ENCODE results near the gene DNAJB6.

Gene DNAJB6

DNA sequence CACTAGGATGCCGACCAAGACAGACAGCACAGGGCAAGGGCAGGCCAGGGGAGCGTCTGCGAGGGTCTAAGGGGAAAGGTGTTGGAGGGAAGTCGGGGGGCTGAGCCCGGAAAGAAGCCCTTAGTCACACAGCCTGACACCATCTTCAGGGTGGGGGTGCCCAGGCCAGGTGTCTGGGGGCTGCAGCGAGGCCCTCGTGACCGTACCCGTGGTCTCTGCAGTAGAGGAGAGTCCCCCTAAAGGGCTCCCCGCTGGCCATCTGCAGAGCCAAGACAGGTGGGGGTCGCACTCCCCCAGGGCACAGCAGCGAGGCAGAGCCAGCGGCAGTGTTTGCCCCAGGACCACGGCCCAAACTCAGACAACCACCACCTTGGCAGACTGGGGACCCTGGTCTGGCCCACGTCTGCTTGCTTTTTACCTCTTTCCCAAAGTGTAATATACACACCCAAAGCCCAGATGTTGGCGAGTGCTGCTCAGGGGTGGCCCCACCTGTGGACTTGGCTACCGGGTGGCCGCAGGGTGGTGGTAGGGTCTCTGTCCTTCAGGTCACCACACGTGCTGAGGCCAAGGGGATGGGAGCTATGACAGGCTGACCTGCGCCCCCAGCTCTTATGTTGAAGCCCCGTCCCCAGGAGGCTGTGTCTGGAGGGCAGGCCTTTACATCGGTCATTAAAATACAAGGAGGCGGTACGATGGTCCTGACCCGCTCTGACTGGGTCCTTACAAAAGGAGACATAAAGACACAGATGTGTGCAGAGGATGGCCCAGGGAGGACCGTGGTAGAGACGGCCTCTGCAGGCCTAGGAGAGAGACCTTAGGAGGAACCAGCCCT lies 107.4 kb downstream of the DNAJB6 start:
- ATAC-seq, result no peak; the same call in 2 of the 3 replicates
- no peak for TF ChIP-seq TCF4 (CRISPR knock-in tag; IDR thresholded peaks at IDR 0.05; ENCODE audit: borderline replicate concordance)
- no peak for TF ChIP-seq OSR1 (CRISPR knock-in tag; IDR thresholded peaks at IDR 0.05)
- TF ChIP-seq ZFP30 (CRISPR knock-in tag; IDR thresholded peaks at IDR 0.05), result no peak
- no peak for TF ChIP-seq ZC3H10 (CRISPR knock-in tag; IDR thresholded peaks at IDR 0.05)
- no peak for TF ChIP-seq ZNF8 (CRISPR knock-in tag; IDR thresholded peaks at IDR 0.05)

DNA sequence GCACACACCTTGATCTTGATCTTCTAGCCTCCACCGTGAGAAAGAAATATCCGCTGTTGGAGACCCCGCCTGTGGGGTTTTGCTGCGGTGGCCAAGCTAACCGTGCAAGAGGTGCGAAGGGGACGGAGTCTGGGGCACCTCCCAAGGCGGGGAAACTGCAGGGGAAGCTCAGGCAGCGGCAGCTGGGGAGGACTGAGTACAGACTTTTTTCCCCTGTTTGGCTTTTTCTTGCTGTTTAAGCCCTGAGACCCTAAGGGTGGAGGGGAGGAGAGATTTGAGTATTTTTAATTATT lies 108.0 kb downstream of the DNAJB6 start:
- TF ChIP-seq, protein P1, sequence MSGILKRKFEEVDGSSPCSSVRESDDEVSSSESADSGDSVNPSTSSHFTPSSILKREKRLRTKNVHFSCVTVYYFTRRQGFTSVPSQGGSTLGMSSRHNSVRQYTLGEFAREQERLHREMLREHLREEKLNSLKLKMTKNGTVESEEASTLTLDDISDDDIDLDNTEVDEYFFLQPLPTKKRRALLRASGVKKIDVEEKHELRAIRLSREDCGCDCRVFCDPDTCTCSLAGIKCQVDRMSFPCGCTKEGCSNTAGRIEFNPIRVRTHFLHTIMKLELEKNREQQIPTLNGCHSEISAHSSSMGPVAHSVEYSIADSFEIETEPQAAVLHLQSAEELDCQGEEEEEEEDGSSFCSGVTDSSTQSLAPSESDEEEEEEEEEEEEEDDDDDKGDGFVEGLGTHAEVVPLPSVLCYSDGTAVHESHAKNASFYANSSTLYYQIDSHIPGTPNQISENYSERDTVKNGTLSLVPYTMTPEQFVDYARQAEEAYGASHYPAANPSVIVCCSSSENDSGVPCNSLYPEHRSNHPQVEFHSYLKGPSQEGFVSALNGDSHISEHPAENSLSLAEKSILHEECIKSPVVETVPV (CRISPR knock-in tag; IDR thresholded peaks at IDR 0.05), result no peak
- TF ChIP-seq ZFP3 (CRISPR knock-in tag; IDR thresholded peaks at IDR 0.05) (no peak), ZNF8 (CRISPR knock-in tag; IDR thresholded peaks at IDR 0.05) (no peak), TCF4 (CRISPR knock-in tag; IDR thresholded peaks at IDR 0.05; ENCODE audit: borderline replicate concordance) (no peak), ARNTL (CRISPR knock-in tag; IDR thresholded peaks at IDR 0.05; ENCODE audit: borderline replicate concordance, low read depth) (no peak), CSDC2 (CRISPR knock-in tag; IDR thresholded peaks at IDR 0.05) (no peak), ZNF70 (CRISPR knock-in tag; IDR thresholded peaks at IDR 0.05) (no peak), ZC3H10 (CRISPR knock-in tag; IDR thresholded peaks at IDR 0.05) (no peak), ZNF565 (CRISPR knock-in tag; conservative IDR thresholded peaks at IDR 0.05; ENCODE audit: low read depth) (no peak), RARB (CRISPR knock-in tag; IDR thresholded peaks at IDR 0.05) (no peak), GLIS3 (CRISPR knock-in tag; IDR thresholded peaks at IDR 0.05) (no peak)
- TF ChIP-seq, protein P2, sequence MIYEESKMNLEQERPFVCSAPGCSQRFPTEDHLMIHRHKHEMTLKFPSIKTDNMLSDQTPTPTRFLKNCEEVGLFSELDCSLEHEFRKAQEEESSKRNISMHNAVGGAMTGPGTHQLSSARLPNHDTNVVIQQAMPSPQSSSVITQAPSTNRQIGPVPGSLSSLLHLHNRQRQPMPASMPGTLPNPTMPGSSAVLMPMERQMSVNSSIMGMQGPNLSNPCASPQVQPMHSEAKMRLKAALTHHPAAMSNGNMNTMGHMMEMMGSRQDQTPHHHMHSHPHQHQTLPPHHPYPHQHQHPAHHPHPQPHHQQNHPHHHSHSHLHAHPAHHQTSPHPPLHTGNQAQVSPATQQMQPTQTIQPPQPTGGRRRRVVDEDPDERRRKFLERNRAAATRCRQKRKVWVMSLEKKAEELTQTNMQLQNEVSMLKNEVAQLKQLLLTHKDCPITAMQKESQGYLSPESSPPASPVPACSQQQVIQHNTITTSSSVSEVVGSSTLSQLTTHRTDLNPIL (CRISPR knock-in tag; IDR thresholded peaks at IDR 0.05; ENCODE audit: low read depth), result no peak
- TF ChIP-seq, protein P3, sequence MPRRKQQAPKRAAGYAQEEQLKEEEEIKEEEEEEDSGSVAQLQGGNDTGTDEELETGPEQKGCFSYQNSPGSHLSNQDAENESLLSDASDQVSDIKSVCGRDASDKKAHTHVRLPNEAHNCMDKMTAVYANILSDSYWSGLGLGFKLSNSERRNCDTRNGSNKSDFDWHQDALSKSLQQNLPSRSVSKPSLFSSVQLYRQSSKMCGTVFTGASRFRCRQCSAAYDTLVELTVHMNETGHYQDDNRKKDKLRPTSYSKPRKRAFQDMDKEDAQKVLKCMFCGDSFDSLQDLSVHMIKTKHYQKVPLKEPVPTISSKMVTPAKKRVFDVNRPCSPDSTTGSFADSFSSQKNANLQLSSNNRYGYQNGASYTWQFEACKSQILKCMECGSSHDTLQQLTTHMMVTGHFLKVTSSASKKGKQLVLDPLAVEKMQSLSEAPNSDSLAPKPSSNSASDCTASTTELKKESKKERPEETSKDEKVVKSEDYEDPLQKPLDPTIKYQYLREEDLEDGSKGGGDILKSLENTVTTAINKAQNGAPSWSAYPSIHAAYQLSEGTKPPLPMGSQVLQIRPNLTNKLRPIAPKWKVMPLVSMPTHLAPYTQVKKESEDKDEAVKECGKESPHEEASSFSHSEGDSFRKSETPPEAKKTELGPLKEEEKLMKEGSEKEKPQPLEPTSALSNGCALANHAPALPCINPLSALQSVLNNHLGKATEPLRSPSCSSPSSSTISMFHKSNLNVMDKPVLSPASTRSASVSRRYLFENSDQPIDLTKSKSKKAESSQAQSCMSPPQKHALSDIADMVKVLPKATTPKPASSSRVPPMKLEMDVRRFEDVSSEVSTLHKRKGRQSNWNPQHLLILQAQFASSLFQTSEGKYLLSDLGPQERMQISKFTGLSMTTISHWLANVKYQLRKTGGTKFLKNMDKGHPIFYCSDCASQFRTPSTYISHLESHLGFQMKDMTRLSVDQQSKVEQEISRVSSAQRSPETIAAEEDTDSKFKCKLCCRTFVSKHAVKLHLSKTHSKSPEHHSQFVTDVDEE (CRISPR knock-in tag; IDR thresholded peaks at IDR 0.05), result no peak
- no peak for ATAC-seq

DNA sequence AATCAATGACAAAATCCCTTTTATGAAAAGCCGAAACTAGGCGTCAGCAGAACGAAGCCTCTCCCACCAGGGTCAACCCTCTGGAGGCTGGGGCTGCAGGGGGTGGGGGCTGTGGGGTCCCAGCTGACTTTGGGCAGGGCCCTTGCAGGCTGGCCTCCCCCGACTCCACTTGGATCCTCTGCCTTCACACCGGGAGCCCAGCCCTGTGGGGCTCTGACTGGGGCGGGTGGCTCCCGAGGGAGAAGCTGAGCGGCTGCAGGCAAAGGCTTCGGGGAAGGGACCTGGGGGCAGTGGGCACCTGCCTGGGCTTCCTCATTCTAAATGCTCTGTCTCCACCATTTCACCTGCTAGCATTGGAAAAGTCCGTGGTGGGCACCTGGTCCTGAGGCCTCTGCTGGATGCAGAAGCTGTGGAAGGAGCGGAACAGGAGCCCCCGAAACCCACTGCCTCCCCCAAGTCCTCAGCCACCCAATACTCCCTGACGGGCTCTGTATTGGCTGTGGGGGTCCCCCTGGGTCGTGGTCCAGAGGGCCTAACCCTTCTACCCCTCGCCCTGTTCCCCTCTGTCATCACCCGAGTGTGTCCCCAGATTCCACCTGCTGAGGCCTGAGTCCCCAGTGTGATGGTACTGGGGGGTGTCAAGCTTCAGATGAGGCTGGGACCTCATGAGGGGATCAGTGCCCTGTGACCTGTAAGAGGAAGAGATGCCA lies 108.6 kb downstream of the DNAJB6 start:
- ATAC-seq, result no peak; the same call in 2 of the 3 replicates
- TF ChIP-seq, protein P2 (CRISPR knock-in tag; IDR thresholded peaks at IDR 0.05; ENCODE audit: low read depth), result no peak
- TF ChIP-seq ZC3H10 (CRISPR knock-in tag; IDR thresholded peaks at IDR 0.05) (no peak), ZNF565 (CRISPR knock-in tag; conservative IDR thresholded peaks at IDR 0.05; ENCODE audit: low read depth) (no peak), CSDC2 (CRISPR knock-in tag; IDR thresholded peaks at IDR 0.05) (no peak), ZNF70 (CRISPR knock-in tag; IDR thresholded peaks at IDR 0.05) (no peak)
- TF ChIP-seq, protein P4, sequence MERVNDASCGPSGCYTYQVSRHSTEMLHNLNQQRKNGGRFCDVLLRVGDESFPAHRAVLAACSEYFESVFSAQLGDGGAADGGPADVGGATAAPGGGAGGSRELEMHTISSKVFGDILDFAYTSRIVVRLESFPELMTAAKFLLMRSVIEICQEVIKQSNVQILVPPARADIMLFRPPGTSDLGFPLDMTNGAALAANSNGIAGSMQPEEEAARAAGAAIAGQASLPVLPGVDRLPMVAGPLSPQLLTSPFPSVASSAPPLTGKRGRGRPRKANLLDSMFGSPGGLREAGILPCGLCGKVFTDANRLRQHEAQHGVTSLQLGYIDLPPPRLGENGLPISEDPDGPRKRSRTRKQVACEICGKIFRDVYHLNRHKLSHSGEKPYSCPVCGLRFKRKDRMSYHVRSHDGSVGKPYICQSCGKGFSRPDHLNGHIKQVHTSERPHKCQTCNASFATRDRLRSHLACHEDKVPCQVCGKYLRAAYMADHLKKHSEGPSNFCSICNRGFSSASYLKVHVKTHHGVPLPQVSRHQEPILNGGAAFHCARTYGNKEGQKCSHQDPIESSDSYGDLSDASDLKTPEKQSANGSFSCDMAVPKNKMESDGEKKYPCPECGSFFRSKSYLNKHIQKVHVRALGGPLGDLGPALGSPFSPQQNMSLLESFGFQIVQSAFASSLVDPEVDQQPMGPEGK (CRISPR knock-in tag; IDR thresholded peaks at IDR 0.05; ENCODE audit: borderline replicate concordance), result no peak

DNA sequence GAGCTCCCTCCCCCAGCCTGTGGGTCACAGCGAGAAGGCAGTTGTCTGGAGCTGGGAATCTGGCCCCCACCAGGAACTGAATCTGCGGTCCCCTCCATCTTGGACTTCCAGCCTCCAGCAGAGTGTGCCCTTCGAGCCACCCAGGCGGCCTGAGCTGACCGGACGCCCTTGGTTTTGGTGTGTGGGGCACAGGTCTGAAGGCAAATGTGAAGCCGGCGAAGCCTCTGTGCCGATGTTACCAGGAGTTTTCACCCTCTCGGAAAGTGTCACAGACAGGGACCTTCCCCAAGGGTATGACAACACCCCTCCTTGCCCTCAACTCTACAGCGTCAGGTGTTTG lies 109.1 kb downstream of the DNAJB6 start:
- no peak for ATAC-seq
- TF ChIP-seq, protein P3 (CRISPR knock-in tag; IDR thresholded peaks at IDR 0.05), result no peak
- no peak for TF ChIP-seq PPARA (CRISPR knock-in tag; IDR thresholded peaks at IDR 0.05; ENCODE audit: borderline replicate concordance)
- no peak for TF ChIP-seq ZNF70 (CRISPR knock-in tag; IDR thresholded peaks at IDR 0.05)
- TF ChIP-seq ARNTL (CRISPR knock-in tag; IDR thresholded peaks at IDR 0.05; ENCODE audit: borderline replicate concordance, low read depth), result no peak
- no peak for TF ChIP-seq ZFP3 (CRISPR knock-in tag; IDR thresholded peaks at IDR 0.05)
- no peak for TF ChIP-seq TCF4 (CRISPR knock-in tag; IDR thresholded peaks at IDR 0.05; ENCODE audit: borderline replicate concordance)
- TF ChIP-seq ZNF565 (CRISPR knock-in tag; conservative IDR thresholded peaks at IDR 0.05; ENCODE audit: low read depth), result no peak
- no peak for TF ChIP-seq ESRRG (CRISPR knock-in tag; IDR thresholded peaks at IDR 0.05)
- TF ChIP-seq, protein P1 (CRISPR knock-in tag; IDR thresholded peaks at IDR 0.05), result no peak
- TF ChIP-seq ZC3H10 (CRISPR knock-in tag; IDR thresholded peaks at IDR 0.05), result no peak
- TF ChIP-seq ZNF8 (CRISPR knock-in tag; IDR thresholded peaks at IDR 0.05), result no peak
- no peak for TF ChIP-seq SNAI2 (CRISPR knock-in tag; IDR thresholded peaks at IDR 0.05)

All from SK-N-SH treated with all-trans-retinoic acid at 6 μM for 48 hours (cell line).